GM21528 (cell line): ENCODE results near the gene ATG10.
"Not testable (repeated sequence)": the region's sequence is repeated elsewhere in the genome, so short reads cannot be mapped to it uniquely, and the experiment has no call there.

Source experiments
- ATAC-seq: cut with Tn5 transposase; IDR thresholded peaks from one replicate; pipeline ENCODE4 v1.9.1; 2021; ENCODE audit warnings: mild to moderate bottlenecking, moderate library complexity; ENCODE audit not compliant: unreplicated experiment, low FRiP score

Gene ATG10

GRCh38 chr5:81971712-81972491 lies at the start of gene ATG10:
Gene ATG10, plus strand, starts transcription at chr5:81972023. Its CDS starts 15,548 bp downstream, at chr5:81987571.
- peak; percentile 99 for ATAC-seq

GRCh38 chr5:81922854-81923279 lies 49.0 kb upstream of the ATG10 start:
- ATAC-seq: no peak

GRCh38 chr5:81924442-81924841 lies 47.4 kb upstream of the ATG10 start:
- ATAC-seq: no peak

DNA sequence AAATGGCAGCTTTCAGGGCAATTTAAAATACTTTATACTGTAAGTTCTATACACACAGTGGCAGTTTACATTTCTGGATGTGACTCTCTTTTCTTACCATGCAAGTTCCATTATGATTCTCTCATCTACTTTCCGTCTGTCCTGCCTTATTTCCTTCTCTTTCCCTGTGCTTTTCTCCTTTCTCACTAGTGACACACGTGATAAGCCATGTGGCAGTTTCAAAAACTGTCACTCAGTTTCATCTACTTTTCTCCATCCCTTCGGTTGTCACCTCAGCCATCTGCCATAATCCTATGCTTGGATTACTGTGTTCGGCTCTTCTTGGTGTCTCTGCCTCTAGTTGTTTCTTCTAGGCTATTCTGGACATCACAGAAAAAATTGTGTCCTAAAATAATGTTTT lies 46.8 kb upstream of the ATG10 start:
- no peak for ATAC-seq

DNA sequence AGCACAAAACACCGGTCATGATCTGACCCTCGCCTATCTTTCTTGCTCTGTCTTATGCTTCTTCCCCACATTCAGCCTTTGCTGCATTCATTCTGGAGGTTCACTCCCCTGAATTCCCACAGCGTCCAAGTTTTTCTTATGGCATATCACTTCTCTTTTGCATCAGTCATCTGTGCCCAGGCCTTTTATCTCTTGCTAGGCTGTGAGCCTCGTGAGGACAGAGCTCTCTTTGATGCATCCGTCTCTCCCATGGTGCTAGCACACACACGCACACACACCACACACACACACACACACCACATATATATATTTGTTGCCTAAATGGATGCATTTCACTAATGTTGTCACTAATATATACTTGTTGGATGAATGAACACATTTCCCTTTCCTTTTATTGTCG lies 45.8 kb upstream of the ATG10 start:
- no peak for ATAC-seq

DNA sequence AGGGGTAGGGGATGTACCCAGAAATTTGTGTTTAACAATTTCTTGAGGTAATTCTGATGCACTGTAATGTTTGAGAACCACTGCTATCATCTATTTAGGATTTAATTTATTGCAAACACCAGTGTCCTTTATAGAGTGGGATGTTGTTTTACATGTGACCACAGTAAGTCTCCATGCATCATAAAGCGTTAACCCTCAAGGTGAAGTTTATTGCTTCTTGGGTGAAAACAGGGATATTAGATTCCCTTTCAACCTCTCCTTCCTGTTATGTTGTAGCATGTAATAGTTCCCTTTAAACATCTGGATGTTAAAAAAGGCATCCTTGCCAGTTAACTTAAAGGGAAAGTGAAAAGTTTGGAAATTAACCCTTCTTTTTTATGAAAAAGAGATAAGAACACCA lies 35.8 kb upstream of the ATG10 start:
- ATAC-seq: no peak

DNA sequence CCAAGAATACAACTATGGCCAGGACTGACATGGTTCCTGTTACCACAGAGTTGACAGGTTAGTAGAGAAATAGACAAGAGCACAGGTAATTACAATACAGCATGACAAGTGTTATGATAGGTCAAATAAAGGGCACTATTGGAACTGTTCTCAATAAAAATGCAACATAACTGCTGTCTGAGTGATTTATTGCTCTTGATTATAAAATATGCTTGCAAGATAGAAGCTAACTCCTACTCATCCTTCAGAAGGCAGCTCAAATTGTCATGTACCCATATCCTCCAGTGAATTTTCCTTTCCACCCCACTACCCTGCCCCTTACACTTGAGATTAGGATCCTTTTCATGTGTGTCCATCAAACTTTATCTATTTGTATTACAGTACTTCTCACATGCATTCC lies 35.1 kb upstream of the ATG10 start:
- no peak for ATAC-seq

GRCh38 chr5:81942746-81943145 lies 29.1 kb upstream of the ATG10 start:
- ATAC-seq: no peak

DNA sequence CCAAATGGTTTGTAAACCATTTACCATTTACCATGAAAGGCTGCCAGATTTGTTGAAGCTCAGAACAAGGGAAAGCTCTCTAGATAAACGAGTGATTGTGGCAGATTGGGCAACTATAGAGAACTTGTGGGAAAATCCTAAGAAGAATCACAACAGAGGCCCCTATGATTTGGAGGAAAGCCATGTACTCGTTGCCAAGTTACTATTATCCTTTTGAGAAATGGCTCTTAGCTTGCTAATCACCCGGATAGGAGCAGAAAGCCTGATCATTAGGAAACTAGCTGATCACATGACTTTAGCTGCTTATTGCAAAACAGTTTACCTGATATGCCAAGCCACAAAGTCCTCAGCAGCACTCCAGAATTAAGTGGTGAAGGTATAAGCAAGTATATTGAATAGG lies 23.5 kb upstream of the ATG10 start:
- no peak for ATAC-seq

DNA sequence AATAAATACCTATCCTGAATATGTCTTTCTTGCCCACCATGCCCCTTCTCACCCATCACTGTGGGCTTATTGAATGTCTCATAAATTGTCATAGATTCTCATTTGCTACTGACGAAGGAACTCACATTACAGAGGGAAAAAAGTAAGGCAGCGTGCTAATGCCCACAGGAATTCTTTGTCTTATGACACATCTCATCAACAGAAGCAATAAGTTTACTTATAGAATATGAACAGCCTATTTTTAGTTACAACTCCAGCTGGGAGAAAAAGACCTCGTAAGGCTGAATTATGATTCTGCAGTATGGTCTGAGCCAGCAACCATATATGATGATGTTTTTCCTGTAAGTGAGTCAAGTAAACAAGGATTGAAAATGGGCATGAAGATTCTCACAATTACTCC lies 22.4 kb upstream of the ATG10 start:
- ATAC-seq: no peak

GRCh38 chr5:81950996-81951395 lies 20.8 kb upstream of the ATG10 start:
- ATAC-seq: no peak

DNA sequence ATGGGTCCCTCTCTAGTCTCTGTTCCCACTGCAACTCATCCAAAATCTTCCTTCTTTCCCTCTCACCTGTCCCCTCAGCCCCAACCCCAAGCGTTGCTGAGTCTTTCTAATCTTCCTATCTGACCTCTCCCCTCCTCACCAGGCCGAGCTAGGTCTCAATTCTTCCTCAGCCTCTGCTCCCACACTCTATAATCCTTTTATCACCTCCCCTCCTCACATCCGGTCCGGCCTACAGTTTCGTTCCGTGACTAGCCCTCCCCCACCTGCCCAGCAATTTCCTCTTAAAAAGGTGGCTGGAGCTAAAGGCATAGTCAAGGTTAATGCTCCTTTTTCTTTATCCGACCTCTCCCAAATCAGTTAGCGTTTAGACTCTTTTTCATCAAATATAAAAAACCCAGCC lies 17.0 kb upstream of the ATG10 start:
- not testable (repeated sequence) for ATAC-seq

DNA sequence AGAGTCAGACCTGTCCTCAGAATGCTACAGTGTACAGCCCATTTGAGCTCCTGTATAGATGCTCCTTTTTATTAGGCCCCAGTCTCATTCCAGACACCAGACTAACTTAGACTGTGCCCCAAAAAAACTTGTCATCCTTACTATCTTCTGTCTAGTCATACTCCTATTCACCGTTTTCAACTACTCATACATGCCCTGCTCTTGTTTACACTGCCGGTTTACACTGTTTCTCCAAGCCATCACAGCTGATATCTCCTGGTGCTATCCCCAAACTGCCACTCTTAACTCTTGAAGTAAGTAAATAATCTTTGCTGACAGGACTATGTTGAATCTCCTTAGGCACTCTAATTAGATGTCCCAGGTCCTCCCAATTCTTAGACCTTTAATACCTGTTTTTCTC lies 13.7 kb upstream of the ATG10 start:
- not testable (repeated sequence) for ATAC-seq

DNA sequence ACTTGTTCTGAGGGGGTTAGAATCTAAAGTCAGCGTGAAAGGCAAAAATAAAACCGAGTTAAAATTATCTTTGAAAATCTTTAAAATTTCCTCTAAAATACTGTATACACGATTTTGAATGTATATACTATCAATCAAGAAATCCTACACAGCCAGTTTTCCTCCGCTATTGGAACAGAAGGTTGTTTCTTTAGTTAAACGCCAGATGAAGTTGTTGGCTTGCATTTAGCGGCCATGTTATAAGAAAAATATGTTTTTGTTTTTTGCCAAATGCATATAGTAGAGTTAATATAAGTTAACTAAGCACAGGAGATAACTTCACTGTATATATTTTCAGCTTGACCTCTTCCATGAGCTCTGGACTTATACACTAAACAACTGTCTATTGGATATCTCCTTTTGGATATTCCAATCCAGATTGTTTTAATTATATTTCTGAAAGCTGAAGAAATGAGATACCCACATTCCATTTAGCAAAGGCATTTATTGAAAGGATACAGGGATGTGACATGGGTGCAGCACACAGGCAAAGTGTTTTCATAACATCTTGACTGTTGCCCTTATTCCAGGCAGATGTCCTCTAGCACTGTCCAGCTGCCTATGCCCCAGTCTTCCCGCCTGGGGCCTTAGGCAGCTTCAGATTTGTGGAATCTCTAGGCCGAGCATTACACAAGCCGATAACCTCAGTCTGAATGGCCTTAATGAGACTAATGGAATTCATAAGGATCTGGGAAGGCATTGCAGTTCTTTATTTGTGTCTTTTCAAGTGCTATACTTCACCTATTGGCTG lies 10.0 kb upstream of the ATG10 start:
- no peak for ATAC-seq

- no peak for ATAC-seq
Observed at GRCh38 chr5:81963544-81963943, 8.3 kb upstream of the ATG10 start.

GRCh38 chr5:81965524-81965923 lies 6.3 kb upstream of the ATG10 start:
- ATAC-seq: no peak

GRCh38 chr5:81969226-81969625 lies 2.6 kb upstream of the ATG10 start:
- no peak for ATAC-seq

DNA sequence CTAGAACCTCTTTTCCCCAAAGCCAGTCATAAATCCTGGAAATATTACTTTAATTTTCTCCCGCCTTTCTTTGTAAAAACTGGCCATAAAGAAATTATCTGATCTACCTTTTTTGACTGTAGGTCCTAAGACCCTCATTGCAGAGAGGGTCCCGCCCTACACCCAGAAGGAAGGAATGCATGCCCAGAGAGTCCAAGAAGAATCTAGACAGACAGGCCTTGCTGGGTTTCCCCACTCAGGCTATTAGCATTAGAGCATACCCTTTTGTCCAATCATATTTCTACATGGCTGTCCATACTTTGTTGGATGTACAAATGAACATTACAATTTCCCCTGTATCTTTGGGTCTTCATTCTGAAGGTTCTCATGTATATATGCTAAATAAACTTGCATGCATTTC lies 1.9 kb upstream of the ATG10 start:
- no peak for ATAC-seq

- ATAC-seq: no peak
Observed at GRCh38 chr5:81971111-81971711, 612 bp upstream of the ATG10 start.

- peak; percentile 60 for ATAC-seq
Observed at GRCh38 chr5:81972492-81972783, 615 bp downstream of the ATG10 start.

DNA sequence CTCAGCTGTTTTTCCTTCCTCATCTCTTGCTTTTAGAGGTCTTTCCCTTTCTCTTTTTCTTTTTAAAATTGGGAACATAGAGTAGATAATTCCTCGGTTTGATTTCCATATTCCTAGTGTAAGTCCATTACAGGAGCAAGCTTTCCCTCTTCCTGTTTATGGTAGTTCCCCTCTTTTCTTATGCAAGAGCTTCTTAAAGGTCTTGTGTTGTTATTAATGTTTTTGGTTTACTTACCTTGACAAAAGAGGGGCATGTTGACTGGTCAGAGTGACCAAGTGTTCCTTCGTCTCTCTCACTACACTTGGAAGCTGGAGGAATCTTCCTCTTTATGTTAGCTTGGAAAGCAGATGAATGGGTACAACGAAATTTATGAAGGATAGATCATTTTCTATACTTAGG lies 8.3 kb downstream of the ATG10 start:
- ATAC-seq: no peak
